Left renal pelvis (tissue), 4 donors: ENCODE data around the gene NEGR1. TPM values are rescaled to one million over a fixed set of nuclear protein-coding genes. Genes with fewer than 3 reads are reported as not detected.

Experiments used
- DNase-seq, 4 donors: peaks; one replicate each; pipeline ENCODE4 v3.0.0-alpha.2; 2013; ENCODE audit warnings: low read depth in 4 of 4, low spot score in 3 of 4
- polyA plus RNA-seq, 4 donors: library from polyadenylated mRNA; unstranded; fragments of 120-200 nt; gene quantifications; one replicate each; pipeline ENCODE4 v1.2.1, GENCODE V29; 2013; ENCODE audit not compliant: insufficient read length in 4 of 4

NEGR1 gene
- polyA plus RNA-seq, 4 donors = 2.9 to 12.6 (median 5.7) TPM

DNA sequence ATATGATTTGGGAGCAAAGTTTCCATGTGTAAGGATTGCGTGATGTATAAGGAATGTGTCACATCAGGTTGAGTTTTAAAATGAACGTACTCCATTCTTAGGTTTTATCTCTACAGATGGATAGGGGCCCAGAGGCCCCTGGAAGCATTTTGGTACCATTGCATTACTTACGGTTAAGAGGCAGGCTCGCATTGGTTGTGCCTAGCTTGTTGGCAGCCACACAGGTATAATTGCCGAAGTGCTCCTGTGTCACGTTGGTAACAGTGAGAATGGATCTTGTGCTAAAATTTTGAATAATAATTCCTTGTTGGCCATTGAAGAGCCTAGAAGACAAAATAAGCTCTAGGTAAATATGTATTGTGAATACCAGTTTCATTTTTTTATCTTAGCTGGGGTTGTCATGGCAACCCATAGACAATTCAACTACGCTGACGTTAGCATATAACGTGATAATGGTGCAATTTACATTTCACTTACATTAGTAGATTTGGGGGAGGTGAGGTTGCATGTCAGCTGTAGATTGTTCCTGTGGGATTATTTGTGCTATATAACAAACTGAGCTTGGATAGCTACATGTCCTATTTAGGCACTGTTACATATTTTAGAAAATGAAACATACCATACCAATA, 689.6 kb downstream of the NEGR1 start:
- DNase-seq = no peak

DNA sequence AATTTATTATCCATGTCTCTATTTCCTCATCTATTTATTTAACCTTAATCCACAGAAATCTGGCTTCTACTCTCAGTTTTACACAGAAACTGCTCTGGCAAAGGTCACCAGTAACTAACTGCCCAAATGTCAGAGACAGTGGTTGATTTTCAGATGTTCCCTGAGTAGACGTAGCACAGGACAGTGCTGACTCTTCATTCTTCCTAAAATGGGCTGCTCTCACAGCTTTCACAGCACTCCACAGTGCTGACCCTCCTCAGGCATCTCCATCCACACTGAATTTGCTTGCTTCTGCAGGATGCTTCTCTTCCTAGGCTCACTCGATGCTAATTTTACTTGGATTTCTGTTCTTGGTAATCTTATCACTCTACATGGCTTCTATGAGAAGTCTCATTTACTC, 693.3 kb downstream of the NEGR1 start:
- DNase-seq = no peak

DNA sequence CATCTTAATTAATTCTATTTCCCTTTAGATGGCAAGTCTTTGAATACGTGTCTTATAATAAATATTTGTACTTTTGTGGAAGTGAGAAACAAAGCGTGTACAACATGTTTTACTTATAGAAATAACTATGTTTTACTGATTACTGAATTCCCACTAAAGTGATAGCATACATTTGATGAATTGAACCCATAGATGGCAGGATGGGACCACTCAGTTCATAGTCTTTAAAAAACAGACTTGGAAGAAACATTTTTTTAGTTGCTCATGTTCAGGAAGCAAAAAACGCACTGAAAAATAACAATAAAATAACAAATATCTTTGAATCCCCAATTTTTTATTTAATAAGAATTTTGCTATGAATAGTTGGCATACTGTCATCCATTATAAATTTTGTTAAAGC, 694.4 kb downstream of the NEGR1 start:
- DNase-seq = peak in 1 of 4 donors; percentile 9

DNA sequence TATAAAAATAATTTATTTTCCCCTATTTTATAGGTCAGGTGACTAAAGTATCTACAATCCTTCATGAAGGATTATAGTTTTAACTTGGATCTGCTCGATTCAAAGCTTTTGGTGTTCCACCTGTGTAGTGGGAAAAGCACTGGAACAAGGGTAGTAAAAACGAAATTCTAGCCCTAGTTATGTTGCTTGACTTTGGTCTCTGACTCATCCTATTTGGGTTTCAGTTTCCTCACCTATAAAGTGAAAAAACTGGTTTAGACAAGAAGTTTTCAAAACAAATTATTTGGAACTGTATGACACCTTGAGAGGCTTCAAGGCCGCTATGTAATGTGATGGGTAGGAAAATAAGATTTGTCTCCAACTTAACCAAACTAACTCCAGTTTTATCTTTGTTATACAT, 696.3 kb downstream of the NEGR1 start:
- no peak for DNase-seq

DNA sequence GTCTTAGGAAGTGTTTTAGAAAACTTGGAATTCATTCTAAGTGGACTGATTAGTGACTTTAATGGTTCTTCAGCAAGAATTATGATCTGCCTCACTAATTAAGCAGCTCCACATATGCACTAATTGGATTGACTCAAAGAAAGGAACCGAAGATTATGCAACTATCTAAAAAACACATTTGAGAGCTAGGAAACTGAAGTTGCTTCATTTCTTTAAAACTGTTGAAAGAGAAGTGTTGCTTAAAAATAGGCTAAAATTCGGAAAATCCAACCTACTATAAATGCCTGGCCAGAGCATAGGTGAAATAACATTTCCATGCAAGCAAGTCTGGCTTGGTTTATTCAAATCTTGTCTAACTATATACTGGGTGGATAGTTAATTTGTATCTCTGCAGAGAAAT, 698.6 kb downstream of the NEGR1 start:
- no peak for DNase-seq

DNA sequence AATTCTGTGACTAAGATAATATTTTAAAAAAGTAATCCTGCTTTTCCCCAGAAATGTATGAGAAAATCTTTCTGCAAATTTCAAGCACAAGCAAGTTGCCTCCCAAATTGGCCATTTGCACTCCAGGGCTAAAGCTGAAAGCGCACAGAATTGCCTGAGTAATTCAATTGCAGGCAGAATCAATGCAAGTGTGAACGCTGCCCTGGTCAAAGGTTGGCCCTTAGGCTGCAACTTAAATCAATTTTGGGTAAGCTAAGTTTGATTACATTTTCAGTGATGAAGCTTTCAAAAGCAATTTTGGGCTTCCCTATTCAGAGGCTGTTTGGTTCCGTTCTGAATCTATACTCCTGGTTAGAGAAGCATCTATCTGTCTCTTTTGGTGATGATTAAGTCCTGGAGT, 699.7 kb downstream of the NEGR1 start:
- no peak for DNase-seq

DNA sequence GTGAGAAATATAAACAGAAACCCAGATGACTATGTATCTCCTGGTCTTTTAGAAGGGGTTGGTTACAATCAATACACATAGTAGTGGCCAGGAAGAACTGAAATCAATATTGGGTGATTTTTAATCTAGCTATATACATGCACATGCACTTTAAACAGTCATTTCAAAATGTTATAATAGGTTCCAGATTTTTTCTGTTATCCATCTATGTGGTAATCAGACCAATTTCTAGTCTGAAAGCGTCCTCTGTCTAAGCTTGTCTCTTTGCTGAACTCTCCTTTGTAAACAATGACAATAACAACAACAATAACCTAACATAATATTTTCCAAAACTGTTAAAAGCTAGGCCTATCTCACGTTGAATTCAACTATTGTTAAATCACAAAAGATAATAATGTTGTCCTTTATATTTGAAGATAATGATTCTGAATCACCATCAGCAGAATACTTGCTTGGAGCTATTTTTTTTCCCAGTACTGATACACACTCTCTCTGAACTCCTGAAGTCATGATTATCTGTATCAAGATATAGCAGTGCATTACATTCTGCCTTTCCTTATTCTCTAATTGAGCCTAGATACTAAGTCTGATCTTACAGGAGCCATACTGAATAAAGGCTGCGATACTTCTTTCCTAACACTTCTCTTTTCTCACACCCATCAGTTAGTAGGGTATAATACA, 704.7 kb downstream of the NEGR1 start:
- DNase-seq = no peak

DNA sequence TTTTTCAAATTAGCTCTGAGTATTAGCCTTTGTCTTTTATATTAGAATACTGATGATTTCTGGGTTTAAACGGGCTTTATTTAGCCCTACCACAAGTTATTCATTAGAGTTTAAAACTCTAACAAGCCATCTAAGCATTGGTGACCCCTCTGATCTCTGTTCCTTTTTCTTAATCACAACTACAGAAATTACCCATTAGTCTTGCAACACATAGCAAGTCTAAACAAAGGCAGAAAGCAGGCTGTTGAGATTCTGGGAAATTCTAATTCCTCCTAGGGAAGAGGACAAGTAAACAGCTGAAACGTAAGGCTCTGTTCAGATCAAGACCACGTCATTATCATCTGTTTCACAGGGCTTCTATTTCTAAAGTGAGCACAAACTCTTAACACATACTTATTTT, 710.3 kb downstream of the NEGR1 start:
- no peak for DNase-seq

DNA sequence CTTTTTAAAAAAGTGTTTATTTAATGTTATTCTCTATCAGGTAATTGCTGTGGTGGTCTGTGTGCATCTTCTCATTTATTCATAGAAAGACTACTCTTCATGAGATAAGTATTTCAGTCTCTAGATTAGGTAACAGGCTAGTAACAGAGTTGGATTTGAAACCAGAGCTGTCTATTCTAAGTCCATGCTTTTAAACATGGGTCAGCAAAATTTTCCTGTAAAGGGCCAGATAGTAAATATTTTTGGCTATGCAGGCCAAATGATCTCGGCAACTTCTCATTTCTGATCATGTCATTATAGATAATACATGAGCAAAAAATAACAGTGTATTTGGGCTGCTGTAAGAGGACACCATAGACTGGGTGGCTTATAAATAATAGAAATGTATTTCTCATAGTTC, 715.9 kb downstream of the NEGR1 start:
- DNase-seq = no peak

DNA sequence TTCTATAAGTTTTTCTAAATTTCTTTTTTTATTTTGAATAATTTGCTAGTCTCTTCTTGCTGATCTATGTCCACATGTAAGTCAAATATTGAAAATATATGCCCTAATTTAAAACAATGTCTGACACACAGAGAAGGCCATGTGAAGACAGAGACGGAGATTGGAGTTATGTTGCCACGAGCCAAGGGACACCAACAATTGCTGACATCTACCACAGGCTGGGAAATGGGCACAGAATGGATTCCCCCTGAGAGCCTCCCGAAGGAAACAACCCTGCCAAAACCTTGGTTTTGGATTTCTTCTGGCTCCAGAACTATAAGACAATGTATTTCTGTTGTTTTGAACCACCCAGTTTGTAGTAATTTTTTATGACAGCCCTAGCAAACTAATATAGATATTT, 716.5 kb downstream of the NEGR1 start:
- no peak for DNase-seq

DNA sequence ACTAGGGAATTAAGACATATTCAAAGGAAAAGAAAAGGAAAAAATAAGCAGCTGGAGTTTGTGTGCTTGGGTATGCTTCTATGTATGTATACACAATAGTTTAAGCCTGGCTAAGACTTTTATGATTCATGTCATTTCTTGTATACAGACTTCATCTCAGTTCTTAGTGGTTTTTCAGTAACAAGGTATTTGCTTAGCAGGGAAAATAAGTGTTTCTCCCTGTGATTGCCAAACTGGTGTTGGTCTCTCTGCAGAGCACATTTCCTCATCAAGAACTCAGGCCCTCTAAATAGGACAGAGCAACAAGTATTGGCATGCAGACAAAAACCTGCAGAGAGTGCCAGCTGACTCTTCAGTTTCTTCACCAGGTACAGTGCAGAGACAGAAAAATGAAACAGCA, 717.1 kb downstream of the NEGR1 start:
- no peak for DNase-seq

DNA sequence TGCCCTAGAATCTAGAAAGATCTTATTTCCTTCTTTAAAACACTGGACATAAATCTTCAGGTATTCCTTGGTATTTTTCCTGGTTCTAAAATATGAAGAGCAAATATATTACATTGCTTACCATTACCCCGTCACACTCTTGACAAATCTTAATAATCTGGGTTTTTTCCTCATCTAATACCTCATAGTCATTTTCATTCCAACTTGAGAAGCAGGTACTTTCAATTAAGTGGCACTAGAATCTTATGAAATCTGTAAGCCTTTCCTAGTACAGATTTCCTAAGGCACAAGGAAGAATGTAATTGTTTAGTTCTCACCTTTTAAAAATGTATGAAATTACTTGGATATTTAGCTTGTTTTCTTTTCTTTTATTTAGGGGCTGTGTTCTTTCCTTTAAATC, 720.0 kb downstream of the NEGR1 start:
- no peak for DNase-seq

DNA sequence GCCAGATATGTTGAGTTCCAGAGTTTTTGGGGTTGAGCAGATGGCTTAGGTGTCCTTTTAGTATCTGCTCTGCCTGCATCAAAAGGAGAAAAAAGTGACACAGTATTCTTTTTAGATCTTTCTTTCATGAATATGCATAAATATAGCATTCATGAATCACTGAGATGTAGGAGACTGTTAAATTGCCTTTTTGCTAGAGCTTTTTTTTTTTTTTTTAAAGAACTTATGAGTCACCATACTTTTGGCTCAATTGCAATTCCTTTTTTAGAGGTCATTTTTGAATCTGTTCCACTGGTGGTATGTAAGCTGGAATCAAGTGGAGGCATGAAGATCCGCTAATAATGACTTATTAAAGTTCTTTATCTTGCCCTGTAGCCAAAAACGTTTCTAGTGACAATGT, 720.6 kb downstream of the NEGR1 start:
- DNase-seq = no peak

DNA sequence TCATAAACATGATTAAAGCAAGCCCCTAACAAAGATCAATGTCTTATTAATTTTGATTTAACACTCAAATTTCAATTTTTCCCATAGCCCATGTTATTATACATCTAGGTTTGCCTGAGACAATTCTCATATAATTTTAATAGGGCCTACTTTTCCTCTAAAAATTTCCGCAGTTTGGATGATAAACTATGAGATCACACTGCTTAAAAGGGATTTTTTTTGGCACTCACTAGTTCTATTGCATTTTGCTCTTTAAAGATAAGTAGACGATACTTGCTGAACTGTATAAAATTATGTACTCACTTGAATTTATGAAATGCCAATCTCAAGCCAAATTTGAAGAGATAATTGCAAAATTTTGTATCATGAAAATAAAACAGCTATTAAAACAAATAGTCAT, 721.1 kb downstream of the NEGR1 start:
- DNase-seq = no peak

DNA sequence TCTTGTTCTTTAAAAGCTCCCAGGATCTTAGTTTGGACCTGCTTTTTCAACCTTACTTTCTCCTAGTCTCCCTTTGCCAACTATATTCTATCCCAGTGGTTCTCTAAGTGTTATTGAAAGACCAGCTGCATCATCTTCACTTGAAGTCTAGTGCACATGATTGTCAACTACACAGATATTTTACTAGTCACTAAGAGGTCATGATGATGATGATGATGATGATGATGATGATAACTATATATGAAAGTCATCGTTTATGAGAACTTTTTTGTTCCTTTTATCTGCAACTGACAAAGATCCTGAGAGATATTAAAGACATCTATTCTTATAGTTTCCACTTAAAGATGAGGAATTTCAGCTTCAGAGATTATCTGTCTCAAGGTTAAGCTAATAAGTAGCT, 722.5 kb downstream of the NEGR1 start:
- no peak for DNase-seq

DNA sequence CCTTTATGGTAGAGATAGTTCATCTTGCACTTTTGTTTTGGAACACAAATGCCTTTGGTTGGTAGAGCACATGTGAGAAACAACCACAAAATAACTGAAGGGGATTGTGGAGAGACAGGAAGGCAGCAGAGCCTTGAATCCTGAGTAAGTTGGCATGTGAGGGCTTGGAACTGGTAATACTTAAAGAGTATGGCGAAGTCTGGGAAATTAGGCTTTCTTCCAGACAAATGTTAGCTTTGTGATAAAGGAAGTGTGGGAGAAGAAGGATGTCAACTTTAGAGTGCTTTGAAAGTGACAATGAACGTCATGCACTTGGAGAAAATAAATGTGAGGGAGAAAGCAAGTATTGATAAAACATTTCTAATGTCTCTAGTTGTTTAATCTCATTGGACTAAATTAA, 725.2 kb downstream of the NEGR1 start:
- DNase-seq = no peak

DNA sequence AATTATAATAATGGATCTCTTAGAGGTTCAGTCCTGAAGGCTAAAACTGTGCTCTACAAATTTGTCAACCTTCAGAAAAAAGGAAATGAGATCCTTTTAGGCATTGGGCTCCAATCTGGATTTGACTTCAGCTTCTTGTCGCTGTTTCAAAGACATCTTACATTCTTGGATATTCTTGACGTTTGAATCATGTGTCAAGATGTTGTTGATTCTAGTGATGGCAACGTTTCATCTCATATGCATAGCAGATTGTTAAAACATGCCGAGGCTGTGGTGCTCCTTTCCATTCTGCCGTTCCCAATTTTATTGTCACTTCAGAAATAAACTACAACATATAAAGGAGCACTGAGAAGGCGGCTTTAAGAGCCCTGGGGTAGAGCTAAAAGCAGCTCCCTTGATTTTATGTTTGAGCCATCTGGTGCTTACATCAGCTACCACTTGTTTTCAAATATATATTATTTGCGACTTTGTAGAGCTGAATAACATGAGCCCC, 733.9 kb downstream of the NEGR1 start:
- no peak for DNase-seq

DNA sequence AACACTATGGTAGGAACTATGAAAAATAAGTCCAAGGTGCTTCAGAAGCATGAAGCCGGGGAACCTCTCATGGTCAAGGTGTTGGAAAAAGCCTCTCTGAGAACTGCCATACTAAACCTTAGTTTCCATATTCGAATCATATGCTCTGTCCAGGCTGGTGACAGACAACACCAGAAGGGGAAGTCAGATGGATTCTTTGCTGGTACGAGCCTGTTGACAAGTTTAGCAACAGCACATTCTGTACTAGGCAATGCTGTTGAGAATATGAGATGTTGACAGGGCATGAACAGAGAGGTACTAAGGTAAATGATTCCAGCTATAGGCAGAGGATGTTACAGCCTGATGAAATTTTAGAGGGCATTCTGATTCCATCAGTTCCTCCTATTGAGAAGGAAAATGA, 740.2 kb downstream of the NEGR1 start:
- no peak for DNase-seq

DNA sequence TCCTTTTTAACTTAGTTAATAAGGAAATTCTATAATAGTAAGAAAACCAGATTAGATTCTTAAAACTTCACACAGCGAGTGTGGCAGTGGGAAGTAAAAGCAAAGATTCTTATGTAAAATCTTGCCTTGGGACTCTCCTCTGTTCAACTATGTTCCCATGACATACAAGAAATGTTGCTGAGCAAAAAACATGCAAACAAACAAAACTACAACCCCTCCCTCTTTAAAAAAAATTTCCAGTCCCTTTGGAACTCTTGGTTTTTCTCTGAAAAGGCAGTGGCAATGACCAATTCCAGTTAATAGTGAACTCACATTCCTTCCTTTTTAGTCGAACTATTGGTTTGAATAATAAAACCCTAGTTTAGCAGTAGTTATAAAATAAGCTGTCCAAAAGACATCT, 748.4 kb downstream of the NEGR1 start:
- no peak for DNase-seq

DNA sequence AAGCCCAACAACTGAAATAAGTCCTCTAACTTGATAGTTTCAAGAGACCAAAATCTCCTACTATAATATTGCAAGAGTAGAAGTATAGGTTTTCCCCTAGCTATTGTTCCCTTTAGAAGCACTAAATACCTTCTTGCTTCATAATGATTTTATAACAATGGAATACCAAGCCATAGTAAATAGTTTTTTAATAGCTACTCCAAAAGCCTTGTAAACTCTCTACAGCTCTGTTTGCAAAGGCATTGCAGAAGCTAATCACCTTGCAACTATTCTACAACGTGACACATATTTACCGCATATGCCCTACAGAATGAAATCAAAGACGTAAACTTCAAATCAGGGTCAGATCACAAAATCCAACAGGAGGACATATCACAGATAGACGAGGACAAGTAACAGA, 750.0 kb downstream of the NEGR1 start:
- DNase-seq = no peak

DNA sequence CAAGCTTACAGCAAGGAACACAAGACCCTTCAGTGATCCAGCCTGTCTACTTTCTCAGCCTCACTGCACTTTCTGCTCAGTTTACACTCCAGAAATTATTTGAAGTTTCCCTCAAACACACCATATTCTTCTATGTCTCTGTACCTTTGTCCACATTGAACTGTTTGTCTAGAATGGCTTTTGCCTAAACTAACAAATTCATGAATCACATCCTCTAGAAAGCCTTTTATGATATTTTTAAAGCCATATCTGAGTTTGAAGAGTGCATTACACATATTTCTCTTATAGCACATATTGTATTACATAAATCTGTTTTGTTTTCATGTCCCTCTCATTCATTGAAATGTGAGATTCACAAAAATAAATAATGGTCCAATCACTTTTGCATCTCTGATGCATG, 755.5 kb downstream of the NEGR1 start:
- no peak for DNase-seq

DNA sequence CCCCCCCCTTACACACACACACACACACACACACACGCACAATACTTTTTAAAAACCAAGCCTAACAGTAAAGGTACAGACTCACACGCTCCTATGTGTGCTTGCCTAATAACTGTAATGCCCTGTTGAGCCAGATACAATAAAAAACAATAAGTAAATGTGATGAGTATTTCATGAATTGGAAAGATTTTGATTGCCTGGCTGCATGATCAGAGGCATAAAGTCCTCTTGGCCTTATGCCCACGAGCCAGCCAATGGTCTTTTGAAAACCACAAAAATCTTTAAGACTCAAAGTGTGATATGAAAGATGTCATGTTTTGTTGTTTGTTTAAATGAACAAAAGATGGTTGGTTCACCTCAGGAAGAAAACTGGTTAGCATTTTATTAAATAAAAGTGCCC, 759.6 kb downstream of the NEGR1 start:
- no peak for DNase-seq
